ENCODE measurements around the gene SORCS3.

DNA sequence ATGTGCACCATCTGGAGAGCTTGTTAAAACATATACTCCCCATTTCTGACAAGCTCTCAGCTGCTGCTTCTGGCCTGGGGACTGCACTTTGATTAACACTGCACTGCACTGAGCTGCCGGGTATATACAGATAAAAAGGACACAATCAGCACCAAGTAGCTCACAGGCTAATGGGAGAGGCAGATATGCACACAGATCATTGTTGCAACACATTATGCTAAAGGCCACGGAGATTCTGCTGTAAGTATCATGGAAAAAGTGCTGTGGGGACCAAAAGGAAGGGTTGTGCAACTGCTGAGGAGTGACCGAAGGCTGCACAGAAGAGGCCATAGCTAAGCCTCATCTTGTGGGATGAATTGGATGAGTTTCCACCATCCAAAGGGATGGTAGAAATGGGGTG is 455.2 kb downstream of the SORCS3 start:
- no peak for TF ChIP-seq FOXP2 (optimal IDR thresholded peaks at IDR 0.05; ENCODE audit: control extremely low read depth, extremely low read length, insufficient read depth)
- no peak for TF ChIP-seq EZH2 (IDR thresholded peaks at IDR 0.05)
- no peak for TF ChIP-seq POLR2AphosphoS5 (IDR thresholded peaks at IDR 0.05; ENCODE audit: borderline replicate concordance, low read depth, low read length)
